CD14-positive monocyte (primary cell): ENCODE measurements around the gene CXCR5. TPM values are rescaled to one million over a fixed set of nuclear protein-coding genes. Genes with fewer than 3 reads are reported as not detected.
A peak's percentile ranks its signal among the peaks of the same experiment; 100 is the strongest.

Source experiments
- DNase-seq, 3 donors: peaks; one replicate each; pipeline ENCODE4 v3.0.0-alpha.2; 2011 to 2022
- H2AFZ ChIP-seq: 2 replicates; pipeline ENCODE4 v1.6.0; 2012; ENCODE audit warnings: mild to moderate bottlenecking, low read depth, low read length, inconsistent platforms; ENCODE audit not compliant: insufficient read depth, poor library complexity, severe bottlenecking
- H3K27ac ChIP-seq, 2 donors: 1 replicate in 1 of 2; 2 replicates in 1 of 2; pipeline ENCODE4 v1.5.1; 2012 to 2013; ENCODE audit warnings: low read length in 2 of 2, control low read depth in 1 of 2, inconsistent platforms in 1 of 2, low read depth in 1 of 2, mild to moderate bottlenecking in 1 of 2
- H3K27me3 ChIP-seq, 2 donors: one replicate each; pipeline versions ENCODE4 v1.6.0 to v1.6.1; 2011 to 2013; ENCODE audit warnings: low read length in 2 of 2; ENCODE audit not compliant: control insufficient read depth in 2 of 2, insufficient read depth in 2 of 2
- H3K36me3 ChIP-seq, 2 donors: replicated peaks in 1 of 2; 1 replicate in 1 of 2; 2 replicates in 1 of 2; pipeline versions ENCODE4 v1.5.1 to v1.6.1; 2012 to 2013; ENCODE audit warnings: low read length in 2 of 2, control low read depth in 1 of 2, inconsistent platforms in 1 of 2, mild to moderate bottlenecking in 1 of 2; ENCODE audit not compliant: insufficient read depth in 2 of 2, control insufficient read depth in 1 of 2
- H3K4me1 ChIP-seq, 2 donors: 1 replicate in 1 of 2; 2 replicates in 1 of 2; pipeline versions ENCODE4 v1.5.1 to v1.6.1; 2012 to 2013; ENCODE audit warnings: low read length in 2 of 2, control low read depth in 1 of 2, inconsistent platforms in 1 of 2, mild to moderate bottlenecking in 1 of 2, moderate library complexity in 1 of 2; ENCODE audit not compliant: insufficient read depth in 2 of 2, control insufficient read depth in 1 of 2
- H3K4me2 ChIP-seq: replicated peaks from 2 replicates; pipeline ENCODE3; 2012; ENCODE audit warnings: low read length, moderate library complexity, mild to moderate bottlenecking; ENCODE audit not compliant: poor library complexity, severe bottlenecking; ENCODE audit errors: extremely low read depth
- H3K4me3 ChIP-seq, 3 experiments: fragments of 200-600 bp in 1 of 3; sonication (generic) in 1 of 3; replicated peaks in 1 of 3; 1 replicate in 2 of 3; 2 replicates in 1 of 3; pipeline ENCODE4 v1.5.1; 2011 to 2013; ENCODE audit warnings: low read length in 3 of 3, mild to moderate bottlenecking in 3 of 3, control low read depth in 2 of 3, low read depth in 2 of 3, inconsistent platforms in 1 of 3, moderate library complexity in 1 of 3
- H3K79me2 ChIP-seq: 2 replicates; pipeline ENCODE4 v1.6.0; 2012; ENCODE audit warnings: mild to moderate bottlenecking, control low read depth, inconsistent platforms, low read length, moderate library complexity; ENCODE audit not compliant: insufficient read depth
- H3K9ac ChIP-seq: 2 replicates; pipeline ENCODE4 v1.6.0; 2017; ENCODE audit warnings: low read length, mild to moderate bottlenecking; ENCODE audit not compliant: insufficient read depth, poor library complexity, severe bottlenecking
- H3K9me3 ChIP-seq, 2 donors: replicated peaks in 1 of 2; 1 replicate in 1 of 2; 2 replicates in 1 of 2; pipeline versions ENCODE4 v1.5.1 to v1.6.1; 2012 to 2013; ENCODE audit warnings: low read length in 2 of 2, control low read depth in 1 of 2; ENCODE audit not compliant: control insufficient read depth in 1 of 2, insufficient read depth in 1 of 2
- H4K20me1 ChIP-seq: 2 replicates; pipeline ENCODE4 v1.6.0; 2012; ENCODE audit warnings: mild to moderate bottlenecking, low read length, control low read depth, moderate library complexity; ENCODE audit not compliant: insufficient read depth
- H3K27ac Mint-ChIP-seq, 7 donors: one replicate each; pipeline ENCODE4 v1.8.0; 2020; ENCODE audit warnings: mild to moderate bottlenecking in 7 of 7, mixed read lengths in 7 of 7, moderate library complexity in 6 of 7, inconsistent platforms in 2 of 7
- H3K27me3 Mint-ChIP-seq, 3 donors: one replicate each; pipeline ENCODE4 v1.8.0; 2021 to 2022; ENCODE audit warnings: low read depth in 3 of 3, mild to moderate bottlenecking in 3 of 3, mixed read lengths in 3 of 3, moderate library complexity in 3 of 3, inconsistent platforms in 1 of 3
- H3K36me3 Mint-ChIP-seq, 2 donors: one replicate each; pipeline ENCODE4 v1.8.0; 2020; ENCODE audit warnings: mixed read lengths in 2 of 2, inconsistent platforms in 1 of 2, mild to moderate bottlenecking in 1 of 2
- H3K4me1 Mint-ChIP-seq: one replicate; pipeline ENCODE4 v1.8.0; 2020; ENCODE audit warnings: mild to moderate bottlenecking, mixed read lengths
- H3K4me3 Mint-ChIP-seq, 2 donors: one replicate each; pipeline ENCODE4 v1.8.0; 2020; ENCODE audit warnings: mild to moderate bottlenecking in 2 of 2, mixed read lengths in 2 of 2, moderate library complexity in 1 of 2
- H3K9me3 Mint-ChIP-seq, 7 donors: one replicate each; pipeline ENCODE4 v1.8.0; 2020 to 2022; ENCODE audit warnings: mixed read lengths in 7 of 7, mild to moderate bottlenecking in 6 of 7, moderate library complexity in 6 of 7, inconsistent platforms in 2 of 7
- WGBS: methylation state at CpG from one replicate; pipeline ENCODE4 v1.1.5; 2013; ENCODE audit warnings: missing lambda C conversion rate; ENCODE audit not compliant: insufficient coverage; 5-methylcytosine and 5-hydroxymethylcytosine counted together
- intact Hi-C, 2 donors: fragments of 100-400 bp; cut with micrococcal nuclease; formaldehyde crosslinking; loops; one replicate each; pipeline versions ENCODE4 v1.15.0 to v1.15.1; 2023
- polyA plus RNA-seq, 3 donors: library from polyadenylated mRNA; depleted of rRNA in 1 of 3; unstranded in 2 of 3; stranded (reverse) in 1 of 3; fragments of 300-500 nt in 2 of 3; fragments of >200 nt in 1 of 3; fragmentation: Illumina TruSeq in 2 of 3; gene quantifications; 1 replicate in 2 of 3; 2 replicates in 1 of 3; pipeline ENCODE4 v1.2.3, GENCODE V29; 2012 to 2021
- TF ChIP-seq, protein P1 (sequence below): fragments of 200-600 bp; IDR thresholded peaks from one replicate; pipeline ENCODE4 v1.8.0; 2022; ENCODE audit warnings: antibody characterized with exemption, mild to moderate bottlenecking

Gene CXCR5
- polyA plus RNA-seq, 3 donors = 0.08 to 0.31 (median 0.09) TPM

GRCh38 chr11:118843565-118843964, 40.1 kb upstream of the CXCR5 start:
- Mint-ChIP-seq H3K4me1 (peaks cover 20% of the 10 kb centered on the region), H3K27me3 (peaks cover 1 to 4% (median 3%) of the 10 kb centered on the region in 3 donors), H3K9me3 (peaks cover 0 to 2% (median 0%) of the 10 kb centered on the region in 7 donors), H3K4me3 (no peak overlapping the region), H3K36me3 (no peaks in the 10 kb centered on the region), H3K27ac (peak overlapping the region in 2 of 7 donors; percentile 23 to 29)
- Histone ChIP-seq H3K36me3 (no peaks in the 10 kb centered on the region), H3K4me1 (peaks cover 8% of the 10 kb centered on the region in 2 donors), H3K27ac (no peak overlapping the region), H3K4me3 (no peak overlapping the region), H3K9ac (no peak overlapping the region), H3K79me2 (no peaks in the 10 kb centered on the region), H4K20me1 (no peaks in the 10 kb centered on the region), H3K27me3 (no peaks in the 10 kb centered on the region), H3K4me2 (no peak overlapping the region), H3K9me3 (no peaks in the 10 kb centered on the region), H2AFZ (no peak overlapping the region)
- intact Hi-C loops = loop anchor here in 1 of 2 donors (5.0 kb wide), 1 partner anchor 34 kb away; no protein-coding TSS in a partner anchor
- TF ChIP-seq, protein P1, sequence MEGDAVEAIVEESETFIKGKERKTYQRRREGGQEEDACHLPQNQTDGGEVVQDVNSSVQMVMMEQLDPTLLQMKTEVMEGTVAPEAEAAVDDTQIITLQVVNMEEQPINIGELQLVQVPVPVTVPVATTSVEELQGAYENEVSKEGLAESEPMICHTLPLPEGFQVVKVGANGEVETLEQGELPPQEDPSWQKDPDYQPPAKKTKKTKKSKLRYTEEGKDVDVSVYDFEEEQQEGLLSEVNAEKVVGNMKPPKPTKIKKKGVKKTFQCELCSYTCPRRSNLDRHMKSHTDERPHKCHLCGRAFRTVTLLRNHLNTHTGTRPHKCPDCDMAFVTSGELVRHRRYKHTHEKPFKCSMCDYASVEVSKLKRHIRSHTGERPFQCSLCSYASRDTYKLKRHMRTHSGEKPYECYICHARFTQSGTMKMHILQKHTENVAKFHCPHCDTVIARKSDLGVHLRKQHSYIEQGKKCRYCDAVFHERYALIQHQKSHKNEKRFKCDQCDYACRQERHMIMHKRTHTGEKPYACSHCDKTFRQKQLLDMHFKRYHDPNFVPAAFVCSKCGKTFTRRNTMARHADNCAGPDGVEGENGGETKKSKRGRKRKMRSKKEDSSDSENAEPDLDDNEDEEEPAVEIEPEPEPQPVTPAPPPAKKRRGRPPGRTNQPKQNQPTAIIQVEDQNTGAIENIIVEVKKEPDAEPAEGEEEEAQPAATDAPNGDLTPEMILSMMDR = no peak
- WGBS = 100% methylated on average over 1 of the region's 2 CpGs
- no peak for DNase-seq

DNA sequence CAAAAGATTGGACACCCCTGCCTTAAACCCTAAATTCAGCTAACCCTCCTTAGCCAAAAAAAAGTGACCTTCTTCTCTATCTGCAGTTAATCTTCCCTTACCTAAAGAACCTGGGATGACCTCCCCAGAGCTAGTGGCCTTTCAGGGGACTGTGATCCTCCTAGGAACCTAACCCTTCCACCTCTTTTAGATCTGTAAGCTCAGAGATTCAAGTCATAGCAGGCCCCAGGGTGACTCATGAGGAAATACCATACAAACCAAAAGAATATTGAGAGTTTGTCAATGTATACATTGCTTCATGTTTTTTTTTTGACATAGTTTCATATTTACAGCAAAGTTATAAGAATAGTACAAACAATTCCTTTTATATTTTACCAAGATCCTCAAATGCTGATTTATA, 38.3 kb upstream of the CXCR5 start:
- Histone ChIP-seq H3K4me2 (no peak overlapping the region), H3K9me3 (no peaks in the 10 kb centered on the region), H3K4me3 (no peak overlapping the region), H2AFZ (peak overlapping the region; percentile 40), H3K36me3 (no peaks in the 10 kb centered on the region), H4K20me1 (no peaks in the 10 kb centered on the region), H3K4me1 (no peaks in the 10 kb centered on the region), H3K27ac (no peak overlapping the region), H3K9ac (no peak overlapping the region), H3K27me3 (no peaks in the 10 kb centered on the region), H3K79me2 (no peaks in the 10 kb centered on the region)
- H3K27ac Mint-ChIP-seq = peak overlapping the region in 3 of 7 donors; percentile 40 to 81 (median 55)
- H3K36me3 Mint-ChIP-seq = no peaks in the 10 kb centered on the region
- no peak overlapping the region for H3K4me3 Mint-ChIP-seq
- peaks cover 0 to 2% (median 0%) of the 10 kb centered on the region in 7 donors for H3K9me3 Mint-ChIP-seq
- H3K4me1 Mint-ChIP-seq = peaks cover 13% of the 10 kb centered on the region
- intact Hi-C loops = no loop called here
- H3K27me3 Mint-ChIP-seq = peaks cover 1 to 3% (median 2%) of the 10 kb centered on the region in 3 donors
- TF ChIP-seq, protein P1 = no peak
- DNase-seq = peak in 1 of 3 donors; percentile 33
